Esophagus squamous epithelium (tissue), 4 donors: ENCODE results near the gene LHFPL4.

Experiments
- POLR2A ChIP-seq, 4 donors: fragments of 450-650 bp; IDR thresholded peaks; one replicate each; pipeline ENCODE4 v1.6.1; 2017; ENCODE audit warnings: antibody characterized with exemption in 4 of 4, mild to moderate bottlenecking in 4 of 4, moderate library complexity in 3 of 4
- TF ChIP-seq, protein P1 (sequence below), 6 experiments: fragments of 450-650 bp in 4 of 6; fragments of 200-600 bp in 2 of 6; sonication (generic) in 2 of 6; IDR thresholded peaks; one replicate each; pipeline ENCODE4 v1.5.1; 2016 to 2019; ENCODE audit warnings: antibody characterized with exemption in 6 of 6, mild to moderate bottlenecking in 4 of 6, moderate library complexity in 4 of 6

GRCh38 chr3:9501226-9501625 lies 52.4 kb downstream of the LHFPL4 start:
- TF ChIP-seq, protein P1, sequence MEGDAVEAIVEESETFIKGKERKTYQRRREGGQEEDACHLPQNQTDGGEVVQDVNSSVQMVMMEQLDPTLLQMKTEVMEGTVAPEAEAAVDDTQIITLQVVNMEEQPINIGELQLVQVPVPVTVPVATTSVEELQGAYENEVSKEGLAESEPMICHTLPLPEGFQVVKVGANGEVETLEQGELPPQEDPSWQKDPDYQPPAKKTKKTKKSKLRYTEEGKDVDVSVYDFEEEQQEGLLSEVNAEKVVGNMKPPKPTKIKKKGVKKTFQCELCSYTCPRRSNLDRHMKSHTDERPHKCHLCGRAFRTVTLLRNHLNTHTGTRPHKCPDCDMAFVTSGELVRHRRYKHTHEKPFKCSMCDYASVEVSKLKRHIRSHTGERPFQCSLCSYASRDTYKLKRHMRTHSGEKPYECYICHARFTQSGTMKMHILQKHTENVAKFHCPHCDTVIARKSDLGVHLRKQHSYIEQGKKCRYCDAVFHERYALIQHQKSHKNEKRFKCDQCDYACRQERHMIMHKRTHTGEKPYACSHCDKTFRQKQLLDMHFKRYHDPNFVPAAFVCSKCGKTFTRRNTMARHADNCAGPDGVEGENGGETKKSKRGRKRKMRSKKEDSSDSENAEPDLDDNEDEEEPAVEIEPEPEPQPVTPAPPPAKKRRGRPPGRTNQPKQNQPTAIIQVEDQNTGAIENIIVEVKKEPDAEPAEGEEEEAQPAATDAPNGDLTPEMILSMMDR (IDR thresholded peaks at IDR 0.05): no peak
- no peak for TF ChIP-seq POLR2A (IDR thresholded peaks at IDR 0.05)
